AG20443 (cell line): ENCODE results near the gene KLF7.

Experiments
- DNase-seq: peaks from one replicate; pipeline ENCODE4 v3.0.0; 2012; ENCODE audit warnings: low spot score, mixed read lengths

Gene KLF7

DNA sequence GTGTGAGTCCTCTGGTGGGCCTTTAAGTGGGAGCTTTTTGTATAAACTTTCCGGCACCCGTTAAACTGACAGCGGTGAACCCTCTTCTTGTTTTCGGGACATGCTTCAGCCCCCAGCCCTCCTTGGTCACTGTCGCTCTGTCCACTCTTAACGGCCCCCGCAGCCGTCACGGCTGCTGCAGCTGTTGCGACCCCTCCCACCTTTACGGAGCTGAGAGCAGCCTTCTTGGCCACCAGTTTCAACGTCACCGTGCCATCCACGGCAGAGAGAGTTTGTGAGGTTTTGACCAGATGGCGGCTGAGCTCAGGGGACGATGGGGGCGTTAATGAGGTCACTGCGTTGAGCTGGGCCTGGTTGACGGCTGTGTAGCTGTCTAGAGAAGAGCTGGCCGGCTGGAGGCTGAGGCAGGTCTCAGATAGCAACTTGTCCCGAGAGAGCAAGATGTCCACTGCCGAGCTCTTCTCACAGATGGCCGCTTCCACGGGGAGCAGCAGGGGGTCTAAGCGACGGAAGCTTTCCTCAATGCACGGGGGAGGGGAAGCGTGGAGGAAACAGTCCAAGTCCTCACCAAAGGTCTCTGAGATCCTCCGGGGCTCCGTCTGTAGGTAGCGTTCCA, 41.9 kb downstream of the KLF7 start:
- DNase-seq = no peak

- no peak for DNase-seq
Measured at GRCh38 chr2:207123335-207123744, 42.4 kb downstream of the KLF7 start.

DNA sequence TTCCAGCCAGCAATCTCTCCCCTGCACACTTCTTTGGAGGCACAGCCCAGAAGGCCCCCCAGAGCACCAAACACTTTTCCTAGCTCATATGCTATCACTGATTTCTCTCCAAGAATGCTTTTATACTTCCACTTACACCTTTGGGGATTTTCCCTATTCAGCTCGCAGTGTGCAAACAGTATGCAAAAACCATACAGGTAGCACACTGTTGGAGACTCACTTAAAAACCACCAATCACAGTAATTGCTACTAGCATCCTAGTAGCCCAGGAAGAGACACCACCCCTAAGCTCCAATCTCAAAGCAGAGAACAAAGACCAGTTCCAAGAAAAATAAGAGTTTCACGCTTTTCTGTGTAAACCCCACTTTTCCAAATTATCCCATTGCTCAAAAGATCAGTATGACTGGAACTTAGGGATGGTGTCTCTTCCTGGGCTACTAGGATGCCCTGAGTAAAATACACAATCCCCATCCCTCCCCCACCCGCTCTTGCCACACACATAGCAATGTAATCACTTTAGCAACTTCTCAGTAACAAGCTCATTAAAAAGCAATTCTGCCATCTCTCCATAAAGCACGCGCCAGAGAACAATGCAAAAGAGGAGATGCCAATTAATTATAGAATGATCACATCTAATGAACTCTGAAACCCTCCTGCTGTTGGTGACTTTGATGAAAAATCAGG, 43.0 kb downstream of the KLF7 start:
- DNase-seq = no peak

DNA sequence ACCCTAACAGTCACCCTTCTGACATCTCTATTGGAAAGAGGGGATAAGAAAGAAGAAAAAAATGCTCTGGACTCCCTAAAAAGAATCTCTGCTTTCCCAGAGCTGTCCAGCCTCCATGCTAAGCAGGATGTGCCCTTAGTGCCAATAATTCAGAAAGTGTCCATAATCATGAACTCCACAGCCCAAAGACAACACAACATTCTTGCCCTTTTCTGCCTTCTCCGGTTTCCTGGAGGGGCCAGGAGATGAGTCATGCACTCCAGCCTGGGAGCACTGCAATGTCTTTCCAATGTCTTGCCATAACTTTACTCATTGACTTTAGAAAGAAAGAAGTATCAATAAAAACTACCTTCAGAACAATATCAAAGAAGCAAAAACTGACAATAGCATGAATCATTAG, 44.0 kb downstream of the KLF7 start:
- DNase-seq = peak; percentile 78

- DNase-seq = no peak
Measured at GRCh38 chr2:207119048-207119447, 46.7 kb downstream of the KLF7 start.

DNA sequence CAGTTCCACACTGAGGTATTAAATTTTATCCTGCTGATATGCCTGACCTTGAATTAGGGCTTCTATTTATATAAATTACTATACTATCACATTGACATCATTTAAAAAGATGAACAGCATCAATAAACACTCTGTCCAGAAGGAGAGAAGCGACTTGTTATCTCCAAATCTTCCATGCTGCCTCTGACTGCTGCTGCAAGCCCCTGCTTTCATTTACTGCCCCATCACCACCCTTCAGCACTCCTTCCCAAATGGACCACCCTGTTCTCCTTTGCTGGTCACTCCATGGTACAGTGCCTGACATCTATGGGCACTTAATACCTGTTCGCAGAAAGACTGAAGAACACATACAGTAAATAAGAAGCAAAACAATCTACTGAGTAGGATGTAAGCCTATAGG, 48.1 kb downstream of the KLF7 start:
- DNase-seq = no peak

- DNase-seq = peak; percentile 66
Measured at GRCh38 chr2:207115715-207116364, 49.9 kb downstream of the KLF7 start.

DNA sequence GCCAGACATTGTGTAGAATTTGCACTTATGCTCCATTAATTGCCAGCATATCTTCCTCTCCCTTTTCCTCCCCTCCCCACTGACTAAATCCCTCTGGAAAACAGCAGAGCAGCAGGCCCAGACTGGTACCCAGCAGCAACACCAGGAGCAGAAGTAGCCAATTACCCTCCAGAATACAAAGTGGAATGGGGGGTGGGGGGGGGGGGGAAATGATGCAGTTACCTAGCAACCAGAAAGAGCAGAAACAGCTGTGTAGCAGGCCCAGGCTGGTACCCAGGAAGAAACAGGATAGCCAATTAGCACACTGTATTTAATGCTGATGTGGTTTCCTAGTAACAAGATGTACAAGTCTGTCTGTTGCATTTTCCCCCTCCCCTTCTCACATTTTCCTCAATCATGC, 52.3 kb downstream of the KLF7 start:
- no peak for DNase-seq

DNA sequence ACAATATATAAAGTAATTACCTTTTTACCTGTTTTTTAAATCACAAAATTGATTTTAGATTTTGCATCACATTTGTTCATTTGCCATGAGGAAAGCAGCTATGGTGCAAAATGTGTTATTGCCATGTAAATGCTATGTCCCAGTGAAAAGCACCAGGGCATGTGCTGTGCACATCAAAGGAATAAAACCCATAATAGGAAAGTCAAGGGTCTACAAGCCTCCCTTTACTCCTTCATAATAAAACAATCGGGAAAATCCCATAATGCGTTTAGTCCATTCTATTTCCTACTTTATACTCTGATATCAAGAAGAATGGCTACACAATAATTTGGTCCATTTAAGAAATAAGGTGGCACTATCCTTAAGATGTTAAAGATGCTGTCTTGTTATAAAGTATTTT, 53.0 kb downstream of the KLF7 start:
- no peak for DNase-seq

DNA sequence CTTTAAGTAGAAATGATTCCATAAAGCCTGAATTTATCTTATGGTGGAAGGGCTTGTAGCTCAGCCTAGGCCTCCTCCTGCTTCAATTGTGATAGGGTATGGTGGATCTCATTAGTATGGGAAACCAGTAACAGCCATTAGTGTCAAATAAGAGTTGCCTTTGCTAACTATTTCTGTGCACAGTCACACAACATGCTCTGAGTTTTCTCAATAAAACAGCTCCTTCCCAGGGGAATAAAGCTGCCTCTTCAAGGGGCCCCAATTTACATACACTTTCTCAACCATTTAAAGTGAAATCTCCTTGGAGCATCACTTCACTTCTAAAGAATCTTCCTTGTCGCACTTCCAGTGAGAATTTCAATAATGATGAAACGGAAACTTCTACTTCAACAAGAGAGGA, 53.4 kb downstream of the KLF7 start:
- DNase-seq = no peak

DNA sequence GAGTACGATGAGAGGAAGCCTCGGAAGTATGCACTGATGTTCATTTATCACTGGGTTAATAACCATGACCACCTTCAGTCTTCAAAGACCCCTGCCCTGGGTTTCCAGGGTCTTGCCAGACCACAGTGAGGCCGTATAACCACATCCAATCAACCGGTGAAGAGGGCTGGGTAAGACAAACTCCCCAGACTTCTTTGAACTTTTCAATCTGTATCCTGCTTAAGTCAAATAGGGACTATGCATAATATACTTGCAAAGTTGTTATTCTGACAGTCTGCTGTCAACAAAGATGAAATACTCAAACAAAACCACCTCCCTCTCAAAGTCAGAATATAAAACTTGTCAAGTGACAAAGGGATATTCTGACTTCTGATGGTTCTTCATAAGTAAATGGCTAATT, 54.0 kb downstream of the KLF7 start:
- DNase-seq = no peak

GRCh38 chr2:207110715-207111114, 55.0 kb downstream of the KLF7 start:
- no peak for DNase-seq

- no peak for DNase-seq
Measured at GRCh38 chr2:207110310-207110709, 55.4 kb downstream of the KLF7 start.

- DNase-seq = no peak
Measured at GRCh38 chr2:207109768-207110167, 56.0 kb downstream of the KLF7 start.

DNA sequence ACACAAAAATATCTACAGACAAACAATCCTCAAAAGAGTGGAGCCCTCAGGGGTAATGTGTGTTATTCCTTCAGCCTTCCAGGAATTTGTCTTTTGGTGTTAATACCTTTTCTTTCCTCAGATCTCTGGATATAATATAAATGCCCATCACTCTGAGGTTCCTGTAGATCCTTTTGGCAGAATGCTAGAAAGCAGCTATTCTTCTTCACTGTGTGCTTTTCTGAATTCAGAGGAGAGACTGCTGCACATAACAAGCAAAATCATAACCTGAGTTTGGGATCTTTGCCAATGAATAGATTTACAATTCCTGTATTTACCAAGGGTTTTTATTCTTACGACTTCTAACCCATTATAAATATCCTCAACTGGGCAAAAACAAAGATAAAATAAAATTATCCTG, 57.3 kb downstream of the KLF7 start:
- no peak for DNase-seq

GRCh38 chr2:207107551-207107950, 58.2 kb downstream of the KLF7 start:
- no peak for DNase-seq

- DNase-seq = no peak
Measured at GRCh38 chr2:207107131-207107530, 58.6 kb downstream of the KLF7 start.

GRCh38 chr2:207103132-207103531, 62.6 kb downstream of the KLF7 start:
- no peak for DNase-seq

DNA sequence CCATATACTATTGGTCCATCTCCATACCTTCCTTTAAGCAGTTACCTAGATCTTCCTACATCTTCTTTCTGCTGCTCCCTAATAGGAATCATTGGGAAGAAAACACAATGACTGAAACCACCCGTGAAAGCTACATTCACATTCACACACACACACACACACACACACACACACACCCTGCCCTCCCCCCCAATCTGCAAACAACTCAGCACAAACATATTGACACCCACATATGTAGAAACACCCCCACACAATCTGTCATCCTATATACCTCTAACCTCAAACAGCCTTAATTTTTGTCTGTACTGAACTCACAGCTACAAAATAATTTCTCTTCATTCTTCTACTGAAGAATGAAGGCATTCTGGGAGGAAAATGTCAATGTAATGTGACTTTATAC, 63.8 kb downstream of the KLF7 start:
- no peak for DNase-seq

DNA sequence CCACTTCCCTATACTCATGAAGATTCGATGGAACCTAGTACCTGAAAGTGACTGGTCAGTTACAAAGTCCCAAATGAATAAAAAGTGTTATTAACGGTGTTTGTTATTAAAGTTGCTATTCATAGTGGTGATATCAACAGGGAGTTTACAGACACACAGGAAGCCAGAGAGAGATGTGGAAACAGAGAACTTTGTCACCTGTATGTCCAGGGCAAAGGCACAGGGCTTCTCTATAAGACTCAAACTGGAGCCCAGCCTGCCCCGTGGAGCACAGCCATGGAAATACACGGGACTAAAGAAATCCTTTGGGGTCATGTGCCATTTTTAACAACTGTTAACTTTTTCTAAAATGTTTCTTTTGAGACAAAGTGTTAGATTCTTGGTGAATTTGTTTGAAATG, 68.5 kb downstream of the KLF7 start:
- DNase-seq = no peak

- DNase-seq = no peak
Measured at GRCh38 chr2:207095963-207096362, 69.8 kb downstream of the KLF7 start.

- DNase-seq = no peak
Measured at GRCh38 chr2:207093234-207093633, 72.5 kb downstream of the KLF7 start.

GRCh38 chr2:207092818-207093217, 72.9 kb downstream of the KLF7 start:
- DNase-seq = no peak

DNA sequence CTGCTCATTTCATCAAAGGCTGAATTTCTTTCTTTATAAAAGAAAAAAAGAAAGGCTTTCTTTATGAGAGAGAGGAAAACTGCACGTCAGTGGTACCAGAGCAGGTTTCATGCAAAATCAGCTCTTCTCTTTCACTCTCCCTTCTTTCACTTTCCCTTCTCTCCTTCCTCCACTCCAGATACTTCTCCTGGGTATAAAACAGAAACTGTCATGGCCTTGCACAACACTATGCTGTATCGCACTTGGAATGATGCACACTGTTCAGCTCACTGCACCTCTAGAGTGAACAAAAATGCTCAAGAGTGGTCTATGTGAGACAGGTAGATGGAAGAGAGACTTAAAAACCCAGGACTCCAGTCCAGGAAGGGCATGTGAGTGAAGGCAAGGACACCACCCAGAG, 73.8 kb downstream of the KLF7 start:
- no peak for DNase-seq
